Endothelial cell of umbilical vein (primary cell): ENCODE measurements around the gene ATXN1L. TPM values are rescaled to one million over a fixed set of nuclear protein-coding genes. Genes with fewer than 3 reads are reported as not detected.

Source experiments
- BruUV-seq: library from RNA; stranded (reverse); fragments of 400-500 nt; replicated peaks from 2 replicates; lab custom pipeline; 2021; lab: Mats Ljungman, UMichigan
- CTCF ChIA-PET: fragments of 300-600, 350-600 bp; sonication (Branson Sonifier 250); formaldehyde crosslinking; loops from one replicate; lab custom pipeline; 2021; ENCODE audit warnings: antibody characterized with exemption, inconsistent platforms; lab: Charles Lee
- POLR2A ChIA-PET: fragments of 300-600, 350-600 bp; sonication (Branson Sonifier 250); formaldehyde crosslinking; loops from one replicate; lab custom pipeline; 2021; ENCODE audit warnings: antibody characterized with exemption, inconsistent platforms; lab: Charles Lee
- DNase-seq: peaks from one replicate; pipeline ENCODE4 v3.0.0-alpha.2; 2011; ENCODE audit warnings: low read depth, low spot score
- FAIRE-seq: peaks from 2 replicates; lab custom pipeline; 2011; peaks lifted over from hg19 to GRCh38; lab: Jason Lieb, UNC
- H2AFZ ChIP-seq: 2 replicates; pipeline ENCODE4 v1.6.0; 2012; ENCODE audit warnings: low read depth, low read length, control low read depth, inconsistent platforms
- H3K27ac ChIP-seq: 2 replicates; pipeline ENCODE4 v1.5.1; 2011; ENCODE audit warnings: low read depth, mild to moderate bottlenecking, control low read depth, low read length, moderate library complexity; ENCODE audit not compliant: insufficient read depth
- H3K27me3 ChIP-seq, 2 experiments: 2 replicates each; pipeline versions ENCODE4 v1.6.0 to v1.6.1; 2011; ENCODE audit warnings: low read length in 2 of 2, mixed read lengths in 1 of 2; ENCODE audit not compliant: control insufficient read depth in 2 of 2, insufficient read depth in 2 of 2
- H3K36me3 ChIP-seq, 2 experiments: 2 replicates in 1 of 2; 3 replicates in 1 of 2; pipeline ENCODE4 v1.5.1; 2011; ENCODE audit warnings: low read length in 2 of 2, mild to moderate bottlenecking in 1 of 2, moderate library complexity in 1 of 2; ENCODE audit not compliant: control insufficient read depth in 2 of 2, insufficient read depth in 2 of 2; ENCODE audit errors: extremely low read depth in 1 of 2
- H3K4me1 ChIP-seq: 3 replicates; pipeline ENCODE4 v1.5.1; 2011; ENCODE audit warnings: mild to moderate bottlenecking, low read length; ENCODE audit not compliant: control insufficient read depth, insufficient read depth; ENCODE audit errors: extremely low read depth
- H3K4me2 ChIP-seq: 2 replicates; pipeline ENCODE4 v1.6.1; 2011; ENCODE audit warnings: low read length, control low read depth, mixed read lengths; ENCODE audit not compliant: insufficient read depth
- H3K4me3 ChIP-seq, 3 experiments: fragments of 200-600 bp in 1 of 3; sonication (generic), shearing (Covaris generic) in 1 of 3; replicated peaks in 1 of 3; 2 replicates each; pipeline ENCODE4 v1.5.1; 2011 to 2016; ENCODE audit warnings: control low read depth in 3 of 3, low read length in 3 of 3, mild to moderate bottlenecking in 2 of 3, inconsistent platforms in 1 of 3, low read depth in 1 of 3, moderate library complexity in 1 of 3; ENCODE audit not compliant: insufficient read depth in 1 of 3
- H3K79me2 ChIP-seq: 2 replicates; pipeline ENCODE4 v1.6.0; 2012; ENCODE audit warnings: low read length, inconsistent platforms; ENCODE audit not compliant: control insufficient read depth, insufficient read depth
- H3K9ac ChIP-seq: replicated peaks from 2 replicates; pipeline ENCODE3; 2011; ENCODE audit warnings: low read length, control low read depth; ENCODE audit not compliant: insufficient read depth; ENCODE audit errors: extremely low read depth
- H3K9me1 ChIP-seq: replicated peaks from 3 replicates; pipeline ENCODE4 v1.6.0; 2011; ENCODE audit warnings: mild to moderate bottlenecking, low read length; ENCODE audit not compliant: control insufficient read depth, insufficient read depth; ENCODE audit errors: extremely low read depth
- H3K9me3 ChIP-seq: replicated peaks from 2 replicates; pipeline ENCODE4 v1.5.1; 2012; ENCODE audit warnings: low read length, inconsistent platforms; ENCODE audit not compliant: control insufficient read depth, insufficient read depth
- H4K20me1 ChIP-seq: replicated peaks from 2 replicates; pipeline ENCODE3; 2011; ENCODE audit warnings: mild to moderate bottlenecking, low read length; ENCODE audit not compliant: control insufficient read depth, insufficient read depth; ENCODE audit errors: extremely low read depth
- CTCF ChIP-seq, 2 donors: IDR thresholded peaks; 1 replicate in 1 of 2; 2 replicates in 1 of 2; pipeline ENCODE4 v1.5.1; 2011; ENCODE audit warnings: low read length in 2 of 2, mild to moderate bottlenecking in 2 of 2, moderate library complexity in 2 of 2, control low read depth in 1 of 2, inconsistent platforms in 1 of 2, low read depth in 1 of 2; ENCODE audit not compliant: insufficient read depth in 1 of 2; ENCODE audit errors: extremely low read depth in 1 of 2
- EZH2 ChIP-seq: IDR thresholded peaks from 2 replicates; pipeline ENCODE4 v1.6.1; 2012; ENCODE audit warnings: borderline replicate concordance, low read depth, mild to moderate bottlenecking, moderate library complexity, low read length, inconsistent platforms; ENCODE audit not compliant: severe bottlenecking
- FOS ChIP-seq: IDR thresholded peaks from 2 replicates; pipeline ENCODE4 v1.6.1; 2011; ENCODE audit warnings: mild to moderate bottlenecking, low read length, moderate library complexity, borderline replicate concordance; ENCODE audit not compliant: insufficient read depth
- GATA2 ChIP-seq: IDR thresholded peaks from 2 replicates; pipeline ENCODE4 v1.7.0; 2011; ENCODE audit warnings: low read depth, mild to moderate bottlenecking, moderate library complexity, mixed read lengths, low read length; ENCODE audit not compliant: insufficient read length, insufficient read depth
- MYC ChIP-seq: IDR thresholded peaks from one replicate; pipeline ENCODE4 v1.6.1; 2011; ENCODE audit warnings: mild to moderate bottlenecking, low read depth, low read length
- POLR2A ChIP-seq: IDR thresholded peaks from 2 replicates; pipeline ENCODE4 v1.6.1; 2012; ENCODE audit warnings: low read depth, mild to moderate bottlenecking, control low read depth, low read length
- dilution Hi-C: fragments of 300-500 bp; cut with MboI; formaldehyde crosslinking; loops from one replicate; pipeline ENCODE4 v1.15.0; 2019; ENCODE audit warnings: low sequenced_read_pairs; ENCODE audit not compliant: extremely low pct_ligation_motif_present
- intact Hi-C: fragments of 100-400 bp; cut with micrococcal nuclease; formaldehyde crosslinking; loops from one replicate; pipeline ENCODE4 v1.10.0; 2022
- polyA plus RNA-seq, 4 experiments: library from polyadenylated mRNA; depleted of rRNA in 3 of 4; stranded (reverse) in 3 of 4; unstranded in 1 of 4; fragments of >200 nt; gene quantifications; 2 replicates each; pipeline versions ENCODE4 v1.2.1 to v1.2.3, GENCODE V29; 2011 to 2012; ENCODE audit warnings: missing spikeins in 1 of 4
- total RNA-seq: library from RNA; stranded (reverse); gene quantifications from 2 replicates; pipeline ENCODE4 v1.2.3, GENCODE V29; 2021
- TF ChIP-seq, protein P1 (sequence below): IDR thresholded peaks from 2 replicates; pipeline ENCODE4 v1.6.1; 2011; ENCODE audit not compliant: insufficient read depth, insufficient read length

Gene ATXN1L
- total and polyA plus RNA-seq, 2 donors (not counting 3 experiments of a cell fraction or from before 2014, with no cell fraction given): 15.6 to 23.9 TPM

GRCh38 chr16:71796501-71797097 lies 49.2 kb upstream of the ATXN1L start:
- Histone ChIP-seq H3K4me3 (no peak overlapping the region), H2AFZ (no peak overlapping the region), H3K9ac (no peak overlapping the region), H3K9me1 (no peaks in the 10 kb centered on the region), H4K20me1 (peaks cover 9% of the 10 kb centered on the region), H3K79me2 (peaks cover 86% of the 10 kb centered on the region), H3K27me3 (no peaks in the 10 kb centered on the region), H3K4me1 (no peaks in the 10 kb centered on the region), H3K36me3 (no peaks in the 10 kb centered on the region), H3K27ac (no peak overlapping the region), H3K9me3 (no peaks in the 10 kb centered on the region), H3K4me2 (no peak overlapping the region)
- DNase-seq (no peak), FAIRE-seq (no peak)
- ChIA-PET POLR2A (no interaction called here), CTCF (no interaction called here)
- TF ChIP-seq FOS (no peak), POLR2A (no peak), CTCF (IDR thresholded peaks at IDR 0.05; ENCODE audit: extremely low read depth in 1 of 2, insufficient read depth in 1 of 2, low read depth in 1 of 2, low read length in 2 of 2) (no peak), MYC (no peak), GATA2 (no peak), EZH2 (no peak)
- TF ChIP-seq, protein P1, sequence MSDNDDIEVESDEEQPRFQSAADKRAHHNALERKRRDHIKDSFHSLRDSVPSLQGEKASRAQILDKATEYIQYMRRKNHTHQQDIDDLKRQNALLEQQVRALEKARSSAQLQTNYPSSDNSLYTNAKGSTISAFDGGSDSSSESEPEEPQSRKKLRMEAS: no peak
- intact Hi-C loops (no loop called here), dilution Hi-C loops (no loop called here)
- BruUV-seq: no TSS peak
